HepG2 (cell line): ENCODE results near the gene TPD52L2. TPM values are rescaled to one million over a fixed set of nuclear protein-coding genes. Genes with fewer than 3 reads are reported as not detected.

ENCODE experiments used
- ATF2 ChIP-seq: sonication (generic); formaldehyde crosslinking; IDR thresholded peaks from 2 replicates; pipeline ENCODE4 v1.4.0; 2020; ENCODE audit warnings: missing genetic modification reagents
- DMAP1 ChIP-seq: IDR thresholded peaks from 2 replicates; pipeline ENCODE4 v1.6.1; 2016
- GPN1 ChIP-seq: sonication (generic); formaldehyde crosslinking; IDR thresholded peaks from 2 replicates; pipeline ENCODE4 v1.5.1; 2020; ENCODE audit warnings: missing genetic modification reagents, borderline replicate concordance
- HDAC2 ChIP-seq: sonication (generic); formaldehyde crosslinking; IDR thresholded peaks from 2 replicates; pipeline ENCODE4 v1.4.0; 2020; ENCODE audit warnings: missing genetic modification reagents
- HES4 ChIP-seq: sonication (generic); formaldehyde crosslinking; IDR thresholded peaks from 2 replicates; pipeline ENCODE4 v1.9.0; 2021; ENCODE audit warnings: mild to moderate bottlenecking, missing genetic modification reagents, borderline replicate concordance
- HINFP ChIP-seq: sonication (generic); formaldehyde crosslinking; IDR thresholded peaks from 2 replicates; pipeline ENCODE4 v1.4.0; 2020; ENCODE audit warnings: low read depth, mild to moderate bottlenecking, missing genetic modification reagents
- NFKBIZ ChIP-seq: IDR thresholded peaks from 2 replicates; pipeline ENCODE4 v1.6.1; 2018; ENCODE audit warnings: missing genetic modification reagents, missing compliant biosample characterization
- NONO ChIP-seq, 2 experiments: fragments of 450-650 bp in 1 of 2; sonication (generic) in 1 of 2; formaldehyde crosslinking in 1 of 2; IDR thresholded peaks in 1 of 2; conservative IDR thresholded peaks in 1 of 2; 2 replicates each; pipeline versions ENCODE4 v1.6.1 to v1.8.0; 2017 to 2022; ENCODE audit warnings: mild to moderate bottlenecking in 1 of 2, missing genetic modification reagents in 1 of 2, moderate library complexity in 1 of 2
- NR0B2 ChIP-seq: sonication (generic); formaldehyde crosslinking; IDR thresholded peaks from 2 replicates; pipeline ENCODE4 v1.4.0; 2020; ENCODE audit warnings: mild to moderate bottlenecking, missing genetic modification reagents
- POLR2A ChIP-seq, 2 experiments: IDR thresholded peaks; 2 replicates each; pipeline ENCODE4 v1.6.1; 2011; ENCODE audit warnings: low read depth in 2 of 2, low read length in 2 of 2, mild to moderate bottlenecking in 1 of 2, moderate library complexity in 1 of 2; ENCODE audit not compliant: insufficient read depth in 1 of 2
- RFX3 ChIP-seq: IDR thresholded peaks from 2 replicates; pipeline ENCODE4 v1.6.1; 2016; ENCODE audit warnings: missing biosample characterization, missing genetic modification reagents
- SETDB1 ChIP-seq: sonication (generic); formaldehyde crosslinking; IDR thresholded peaks from 2 replicates; pipeline ENCODE4 v1.5.1; 2020; ENCODE audit warnings: missing genetic modification reagents, mild to moderate bottlenecking, borderline replicate concordance
- SRY ChIP-seq: sonication (generic); formaldehyde crosslinking; IDR thresholded peaks from 2 replicates; pipeline ENCODE4 v1.8.0; 2022; ENCODE audit warnings: mild to moderate bottlenecking, missing genetic modification reagents
- TAF1 ChIP-seq: sonication (generic); formaldehyde crosslinking; IDR thresholded peaks from 2 replicates; pipeline ENCODE4 v1.4.0; 2020; ENCODE audit warnings: missing genetic modification reagents
- ZFP41 ChIP-seq: sonication (generic); formaldehyde crosslinking; IDR thresholded peaks from 2 replicates; pipeline ENCODE4 v1.4.0; 2020; ENCODE audit warnings: mild to moderate bottlenecking, missing genetic modification reagents, borderline replicate concordance
- ZFYVE20 ChIP-seq: sonication (generic); formaldehyde crosslinking; IDR thresholded peaks from 2 replicates; pipeline ENCODE4 v1.8.0; 2023; ENCODE audit warnings: low read depth, mild to moderate bottlenecking, moderate library complexity, missing genetic modification reagents, borderline replicate concordance
- ZNF749 ChIP-seq: sonication (generic); formaldehyde crosslinking; IDR thresholded peaks from 2 replicates; pipeline ENCODE4 v1.8.0; 2022; ENCODE audit warnings: mild to moderate bottlenecking, missing genetic modification reagents, moderate library complexity, borderline replicate concordance
- ZNF766 ChIP-seq: sonication (generic); formaldehyde crosslinking; IDR thresholded peaks from 2 replicates; pipeline ENCODE4 v1.5.0; 2020; ENCODE audit warnings: missing genetic modification reagents, borderline replicate concordance
- ZNF775 ChIP-seq: sonication (generic); formaldehyde crosslinking; IDR thresholded peaks from 2 replicates; pipeline ENCODE4 v1.4.0; 2020; ENCODE audit warnings: missing genetic modification reagents, mild to moderate bottlenecking, moderate library complexity, borderline replicate concordance
- ZNF841 ChIP-seq: sonication (generic); formaldehyde crosslinking; IDR thresholded peaks from 2 replicates; pipeline ENCODE4 v1.8.1; 2023; ENCODE audit warnings: missing genetic modification reagents, borderline replicate concordance
- ZSCAN20 ChIP-seq: sonication (generic); formaldehyde crosslinking; IDR thresholded peaks from 2 replicates; pipeline ENCODE4 v1.4.0; 2020; ENCODE audit warnings: missing genetic modification reagents, mild to moderate bottlenecking, borderline replicate concordance
- polyA plus RNA-seq, 8 experiments: library from polyadenylated mRNA; depleted of rRNA in 3 of 8; stranded (reverse) in 7 of 8; unstranded in 1 of 8; fragments of >200 nt; fragmentation: Illumina TruSeq in 4 of 8; extraction: Trizol in 4 of 8; gene quantifications; 2 replicates each; pipeline versions ENCODE4 v1.2.1 to v1.2.3, GENCODE V29; 2011 to 2016; ENCODE audit warnings: low read depth in 4 of 8, missing spikeins in 1 of 8, mixed read lengths in 1 of 8; ENCODE audit not compliant: insufficient read depth in 1 of 8
- total RNA-seq, 5 experiments: library from RNA; depleted of rRNA; stranded (reverse); fragments of >200 nt; fragmentation: Illumina TruSeq; extraction: Trizol; gene quantifications; 2 replicates each; pipeline ENCODE4 v1.2.3, GENCODE V29; 2016; ENCODE audit warnings: low read depth in 1 of 5
- TF ChIP-seq, protein P1 (sequence below): sonication (generic); formaldehyde crosslinking; conservative IDR thresholded peaks from 2 replicates; pipeline ENCODE4 v1.8.0; 2022; ENCODE audit warnings: mild to moderate bottlenecking, moderate library complexity, missing genetic modification reagents
- TF ChIP-seq, protein P2 (sequence below): sonication (generic); formaldehyde crosslinking; IDR thresholded peaks from 2 replicates; pipeline ENCODE4 v1.5.0; 2020; ENCODE audit warnings: missing genetic modification reagents

Gene TPD52L2
- total and polyA plus RNA-seq, 2 of the 13 experiments (the other 11 are each of a cell fraction or from before 2014, with no cell fraction given): 156 to 184 TPM

- peak; percentile 92; the same call in 1 of the 2 replicates for TF ChIP-seq HINFP (CRISPR knock-in tag)
- no peak; the same call in 1 of the 2 replicates for TF ChIP-seq DMAP1 (CRISPR knock-in tag)
- TF ChIP-seq ZFP41 (CRISPR knock-in tag): no peak
- no peak for TF ChIP-seq ZNF841 (CRISPR knock-in tag)
- TF ChIP-seq NFKBIZ (CRISPR knock-in tag): peak; percentile 70; the same call in 1 of the 2 replicates
- no peak; the same call in 1 of the 2 replicates for TF ChIP-seq ZNF775 (CRISPR knock-in tag)
- peak; percentile 74; the same call in 1 of the 2 replicates for TF ChIP-seq NR0B2 (CRISPR knock-in tag)
- 0 out of 2 replicates have a peak, but pooled peaks have one; percentile 71 for TF ChIP-seq ZNF766
- TF ChIP-seq ZSCAN20 (CRISPR knock-in tag): no peak
- TF ChIP-seq ZFYVE20: 0 out of 2 replicates have a peak, but pooled peaks have one; percentile 68
- TF ChIP-seq, protein P1, sequence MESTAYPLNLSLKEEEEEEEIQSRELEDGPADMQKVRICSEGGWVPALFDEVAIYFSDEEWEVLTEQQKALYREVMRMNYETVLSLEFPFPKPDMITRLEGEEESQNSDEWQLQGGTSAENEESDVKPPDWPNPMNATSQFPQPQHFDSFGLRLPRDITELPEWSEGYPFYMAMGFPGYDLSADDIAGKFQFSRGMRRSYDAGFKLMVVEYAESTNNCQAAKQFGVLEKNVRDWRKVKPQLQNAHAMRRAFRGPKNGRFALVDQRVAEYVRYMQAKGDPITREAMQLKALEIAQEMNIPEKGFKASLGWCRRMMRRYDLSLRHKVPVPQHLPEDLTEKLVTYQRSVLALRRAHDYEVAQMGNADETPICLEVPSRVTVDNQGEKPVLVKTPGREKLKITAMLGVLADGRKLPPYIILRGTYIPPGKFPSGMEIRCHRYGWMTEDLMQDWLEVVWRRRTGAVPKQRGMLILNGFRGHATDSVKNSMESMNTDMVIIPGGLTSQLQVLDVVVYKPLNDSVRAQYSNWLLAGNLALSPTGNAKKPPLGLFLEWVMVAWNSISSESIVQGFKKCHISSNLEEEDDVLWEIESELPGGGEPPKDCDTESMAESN: peak; percentile 82
- peak; percentile 53 for TF ChIP-seq TAF1 (CRISPR knock-in tag)
- TF ChIP-seq POLR2A (IDR thresholded peaks at IDR 0.05; ENCODE audit: insufficient read depth in 1 of 2, low read depth in 2 of 2, low read length in 2 of 2): peak in 1 of 2 experiments; percentile 54; a peak in 1 of 4 replicates
- TF ChIP-seq GPN1 (CRISPR knock-in tag): no peak; the same call in 1 of the 2 replicates
- no peak for TF ChIP-seq RFX3 (CRISPR knock-in tag)
- no peak for TF ChIP-seq NONO (IDR thresholded peaks at IDR 0.05)
- TF ChIP-seq NONO (CRISPR knock-in tag; conservative IDR thresholded peaks at IDR 0.05): 0 out of 2 replicates have a peak, but pooled peaks have one; percentile 69
- TF ChIP-seq, protein P2, sequence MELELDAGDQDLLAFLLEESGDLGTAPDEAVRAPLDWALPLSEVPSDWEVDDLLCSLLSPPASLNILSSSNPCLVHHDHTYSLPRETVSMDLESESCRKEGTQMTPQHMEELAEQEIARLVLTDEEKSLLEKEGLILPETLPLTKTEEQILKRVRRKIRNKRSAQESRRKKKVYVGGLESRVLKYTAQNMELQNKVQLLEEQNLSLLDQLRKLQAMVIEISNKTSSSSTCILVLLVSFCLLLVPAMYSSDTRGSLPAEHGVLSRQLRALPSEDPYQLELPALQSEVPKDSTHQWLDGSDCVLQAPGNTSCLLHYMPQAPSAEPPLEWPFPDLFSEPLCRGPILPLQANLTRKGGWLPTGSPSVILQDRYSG (CRISPR knock-in tag): no peak
- no peak for TF ChIP-seq SETDB1 (CRISPR knock-in tag)
- peak; percentile 74 for TF ChIP-seq ATF2
- TF ChIP-seq HDAC2 (CRISPR knock-in tag): peak; percentile 93
- TF ChIP-seq ZNF749 (CRISPR knock-in tag): no peak
- TF ChIP-seq HES4 (CRISPR knock-in tag): no peak
- TF ChIP-seq SRY (CRISPR knock-in tag): peak; percentile 84
Measured at GRCh38 chr20:63863798-63864544, 1.1 kb upstream of the TPD52L2 start (continued).
